Stimulated activated CD4-positive, alpha-beta T cell treated with anti-CD3 and anti-CD28 coated beads, Interleukin-4, amount 100 ng/mL, for 24 hours (primary cell): Measurements from ENCODE around the gene TCF21.
A peak's percentile ranks its signal among the peaks of the same experiment; 100 is the strongest.
"Not testable (repeated sequence)": the region's sequence is repeated elsewhere in the genome, so short reads cannot be mapped to it uniquely, and the experiment has no call there.

Source experiments
- DNase-seq: peaks from one replicate; pipeline ENCODE4 v3.0.0-alpha.2; 2020

Gene TCF21

GRCh38 chr6:133890711-133891148 lies 1.8 kb downstream of the TCF21 start:
- no peak for DNase-seq

- DNase-seq: no peak
Measured at GRCh38 chr6:133891149-133891926, 2.4 kb downstream of the TCF21 start.

DNA sequence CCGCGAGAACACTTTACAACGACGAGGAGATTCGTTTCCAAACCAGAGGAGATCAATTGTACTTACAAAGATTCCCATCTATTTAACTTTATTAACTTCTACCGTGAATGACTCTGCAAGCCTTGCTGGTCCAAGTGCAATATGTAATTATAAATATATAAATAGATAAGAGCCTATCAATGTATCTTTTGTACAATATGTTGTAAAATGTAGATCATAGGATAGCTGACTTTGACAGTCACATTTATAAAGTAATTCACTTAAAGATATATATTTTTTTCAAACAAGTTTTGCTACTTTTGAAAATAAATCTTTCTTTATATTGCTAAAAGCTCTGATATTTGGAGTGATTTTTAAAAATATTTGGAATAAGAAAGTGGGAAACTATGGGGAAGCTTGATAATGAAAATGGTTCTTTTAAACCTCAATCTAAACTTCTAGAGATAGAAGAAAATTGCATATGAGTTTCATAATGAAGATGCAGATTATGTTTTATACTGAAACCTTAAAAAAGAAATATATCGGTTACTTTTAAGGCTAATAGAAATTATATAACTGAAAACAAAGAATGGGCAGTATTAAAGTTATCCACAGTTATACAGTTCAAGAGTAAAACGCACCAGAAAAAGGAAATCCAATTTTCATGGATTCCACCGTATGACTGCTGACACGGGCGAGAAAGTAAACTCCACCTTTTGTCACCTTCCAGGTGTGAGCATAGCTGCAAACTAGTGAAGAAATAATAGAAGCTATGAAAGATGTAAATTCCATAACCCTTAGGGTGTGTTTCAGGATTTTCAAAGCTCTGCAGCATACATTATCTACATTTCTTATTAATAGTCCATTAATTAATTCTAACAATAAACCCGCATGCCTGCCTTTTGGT lies 3.3 kb downstream of the TCF21 start:
- DNase-seq: no peak

GRCh38 chr6:133892813-133893691 lies 4.1 kb downstream of the TCF21 start:
- no peak for DNase-seq

GRCh38 chr6:133893946-133894345 lies 5.0 kb downstream of the TCF21 start:
- no peak for DNase-seq

DNA sequence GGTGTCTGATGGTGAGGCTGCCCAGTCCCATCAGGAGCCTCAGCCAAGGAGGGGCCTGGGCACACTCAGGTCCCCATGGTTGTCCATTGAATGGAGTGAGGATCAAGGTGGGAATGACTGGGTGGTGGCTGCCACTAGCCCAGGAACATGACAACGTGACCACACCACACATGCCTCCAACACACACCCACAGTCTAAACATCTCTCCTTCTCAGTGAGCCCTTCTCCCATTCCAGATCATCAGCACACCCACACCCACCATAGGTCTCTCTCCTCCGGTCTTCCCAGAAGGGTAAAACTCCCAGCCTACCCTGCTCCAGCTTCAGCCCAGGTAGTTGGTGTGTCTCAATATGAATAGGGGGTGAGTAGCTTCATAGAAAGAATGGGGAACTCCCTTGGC lies 5.5 kb downstream of the TCF21 start:
- no peak for DNase-seq

GRCh38 chr6:133894795-133895358 lies 6.0 kb downstream of the TCF21 start:
- no peak for DNase-seq

- no peak for DNase-seq
Measured at GRCh38 chr6:133895573-133896343, 6.8 kb downstream of the TCF21 start.

DNA sequence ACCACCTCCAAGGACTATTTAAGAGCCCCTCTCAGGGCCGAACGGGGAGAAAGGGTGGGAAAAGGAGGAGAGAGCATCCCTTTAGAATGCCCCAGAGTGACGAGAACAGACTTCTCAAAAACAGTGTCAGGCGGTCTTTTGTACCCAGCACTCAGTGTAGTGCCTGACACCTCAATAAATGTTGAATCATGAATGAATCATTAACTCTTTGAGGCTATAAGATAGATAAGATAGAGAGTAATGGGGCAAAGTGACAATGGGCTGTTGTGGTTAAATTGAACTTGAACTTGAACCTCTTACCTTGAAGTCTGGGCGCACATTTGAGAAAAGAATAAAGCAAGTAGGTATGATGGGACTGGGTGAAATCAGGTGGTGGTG lies 7.4 kb downstream of the TCF21 start:
- DNase-seq: no peak

DNA sequence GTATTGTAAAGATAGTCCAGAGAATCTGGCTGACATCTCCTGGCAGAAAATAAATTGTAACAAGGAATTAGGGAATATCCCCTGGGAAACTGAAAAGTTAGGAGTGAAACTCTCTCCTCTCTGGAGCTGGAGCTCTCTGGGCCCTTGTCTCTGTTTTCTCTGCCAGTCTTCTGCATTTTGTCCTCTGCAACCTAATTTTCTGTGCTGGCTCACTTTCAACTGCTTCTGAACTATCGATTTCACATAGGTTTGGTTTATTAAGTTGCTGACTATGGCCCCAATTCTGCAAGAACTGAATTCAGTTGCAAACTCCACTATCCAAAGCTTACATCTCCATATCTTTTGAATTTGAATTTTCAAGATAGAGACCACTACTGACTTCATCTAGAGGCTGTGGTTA lies 9.3 kb downstream of the TCF21 start:
- no peak for DNase-seq

DNA sequence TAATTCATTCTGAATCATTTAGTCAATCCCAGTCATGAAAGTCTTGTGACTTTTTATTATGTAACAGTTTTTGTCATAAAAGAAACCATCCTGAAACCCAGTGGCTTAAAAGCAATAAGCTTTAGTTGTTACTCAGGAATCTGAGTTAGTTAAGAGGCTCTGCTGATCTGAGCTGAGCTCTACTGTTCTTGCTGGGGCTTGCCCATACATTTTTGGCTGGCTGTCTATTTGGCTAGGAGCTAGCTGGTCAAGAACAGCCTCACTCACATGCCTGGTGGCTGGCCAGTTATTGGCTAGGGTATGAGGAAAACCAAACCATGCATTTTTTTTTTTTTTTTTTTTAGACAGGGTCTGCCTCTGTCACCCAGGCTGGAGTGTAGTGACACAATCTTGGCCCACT lies 10.6 kb downstream of the TCF21 start:
- no peak for DNase-seq

DNA sequence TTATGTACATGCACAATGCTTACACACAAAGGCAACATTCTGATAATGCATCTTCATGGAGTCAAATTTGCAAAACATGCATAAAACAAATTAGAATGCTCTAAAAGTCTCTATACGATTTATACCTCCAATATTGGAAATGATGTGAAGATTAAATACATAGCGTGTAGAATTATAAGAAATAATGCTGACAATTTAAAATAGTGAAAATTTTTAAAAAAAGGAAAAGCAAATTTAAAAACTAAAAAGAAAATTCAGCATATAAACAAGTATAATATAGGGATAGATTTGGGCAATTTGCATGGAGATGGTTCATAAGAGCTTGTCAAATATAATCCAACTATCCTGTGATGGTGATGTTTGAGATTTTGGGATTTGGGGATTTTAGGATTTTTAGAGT lies 14.9 kb downstream of the TCF21 start:
- no peak for DNase-seq

DNA sequence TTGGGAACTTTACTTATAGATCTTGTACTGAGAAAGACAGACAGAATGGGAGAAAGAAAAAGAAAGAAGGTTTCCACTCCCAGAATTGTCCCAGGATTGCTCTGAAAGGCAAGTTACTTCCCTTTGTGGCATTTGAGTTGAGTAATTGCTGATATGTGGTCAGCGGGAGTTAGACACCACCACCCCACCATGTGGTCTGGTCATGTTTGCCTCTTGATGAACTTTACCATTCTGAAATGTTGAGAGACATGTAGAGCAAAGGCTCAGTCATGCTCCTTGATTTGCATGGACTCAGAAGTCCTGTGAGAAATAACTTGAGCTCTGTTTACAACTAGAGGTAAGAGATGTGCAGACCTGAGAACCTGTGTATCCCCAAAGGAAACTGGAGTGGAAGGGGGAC lies 17.1 kb downstream of the TCF21 start:
- DNase-seq: no peak

DNA sequence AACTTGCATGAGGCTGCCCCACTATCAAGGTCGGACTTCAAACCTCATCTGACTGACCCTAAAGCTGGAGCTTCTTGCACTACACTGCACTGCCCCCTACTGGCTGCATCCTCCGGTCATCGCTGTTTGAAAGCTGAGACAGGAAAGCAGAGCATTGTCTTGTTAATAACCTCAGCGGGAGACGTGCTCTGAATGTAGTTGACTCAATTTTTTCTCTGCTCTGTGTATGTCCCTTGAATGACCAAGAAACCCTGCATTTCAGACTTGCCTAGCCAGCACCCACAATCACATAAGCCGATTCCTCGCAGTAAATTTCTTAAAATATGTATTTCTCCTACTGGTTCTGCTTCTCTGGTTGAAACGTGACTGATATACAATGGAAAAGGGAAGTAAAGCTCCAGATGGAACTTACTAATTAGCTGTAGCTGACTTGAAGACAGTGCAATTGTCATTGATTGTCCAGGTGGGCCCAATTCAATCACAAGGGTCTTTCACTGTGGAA lies 27.8 kb downstream of the TCF21 start:
- DNase-seq: peak; percentile 82

DNA sequence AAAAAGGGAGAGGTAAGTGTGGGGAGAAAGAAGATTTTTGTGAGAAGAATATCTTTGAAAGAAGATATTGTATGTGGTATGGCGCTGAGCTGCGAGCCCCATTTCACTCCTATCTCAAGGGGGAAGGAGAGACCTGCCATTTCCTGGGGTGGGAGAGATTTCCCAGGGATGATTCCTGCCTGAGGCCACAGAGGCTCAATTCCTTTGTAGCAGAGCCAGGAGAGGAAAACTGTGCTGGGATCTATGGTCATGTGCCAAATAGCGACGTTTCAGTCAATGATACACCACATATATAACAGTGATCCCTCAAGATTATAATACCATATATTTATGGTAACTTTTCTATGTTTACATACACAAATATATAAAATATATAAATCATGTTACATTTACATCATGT lies 28.9 kb downstream of the TCF21 start:
- DNase-seq: no peak

DNA sequence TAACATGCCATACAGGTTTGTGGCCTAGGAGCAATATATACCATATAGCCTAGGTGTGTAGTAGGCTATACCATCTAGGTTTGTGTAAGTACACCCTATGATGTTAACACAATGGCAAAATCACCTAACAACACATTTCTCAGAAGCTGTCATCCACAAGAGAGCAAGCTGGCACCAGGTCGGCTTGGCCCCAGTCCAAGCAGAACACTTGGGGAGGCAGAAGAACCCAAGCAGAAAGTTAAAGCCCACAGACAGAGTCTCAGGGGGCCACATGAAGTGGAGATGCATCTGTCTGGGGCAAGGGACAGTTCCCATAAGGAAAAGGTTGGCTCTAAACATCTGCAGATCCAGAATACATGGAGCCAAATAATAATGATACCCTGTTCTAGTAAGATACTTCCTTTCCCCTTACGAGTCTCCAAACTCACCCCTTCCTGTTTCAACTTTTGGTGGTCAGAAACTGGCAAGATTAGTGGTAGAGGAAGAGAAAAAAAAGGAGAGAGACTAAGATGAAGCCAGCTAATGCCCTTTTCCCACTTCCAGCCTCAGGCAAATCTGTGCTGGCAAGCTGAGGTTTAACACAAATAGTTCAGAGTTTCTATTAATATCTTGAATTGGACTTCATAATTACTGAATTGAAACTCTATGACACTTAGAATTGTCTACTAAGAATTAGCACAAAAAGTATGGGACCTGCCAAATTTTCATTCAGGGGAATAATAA lies 29.5 kb downstream of the TCF21 start:
- no peak for DNase-seq

GRCh38 chr6:133919362-133919761 lies 30.4 kb downstream of the TCF21 start:
- DNase-seq: no peak

- DNase-seq: peak; percentile 70
Measured at GRCh38 chr6:133921249-133921859, 32.4 kb downstream of the TCF21 start.

GRCh38 chr6:133923938-133924593 lies 35.2 kb downstream of the TCF21 start:
- DNase-seq: peak; percentile 68

GRCh38 chr6:133931221-133931620 lies 42.3 kb downstream of the TCF21 start:
- DNase-seq: not testable (repeated sequence)
